Upper lobe of right lung (tissue), 1 donor: Measurements from ENCODE around the gene RHBDF2. TPM values are rescaled to one million over a fixed set of nuclear protein-coding genes. Genes with fewer than 3 reads are reported as not detected.

ENCODE experiments used
- ATAC-seq: fragments of 200-7000 bp; cut with Tn5 transposase; one replicate; pipeline ENCODE4 v1.9.1; 2020; ENCODE audit warnings: mild to moderate bottlenecking, moderate library complexity
- DNase-seq: peaks from one replicate; pipeline ENCODE4 v3.0.0-alpha.2; 2020
- H3K27ac ChIP-seq: fragments of 200-600 bp; one replicate; pipeline ENCODE4 v1.8.0; 2022
- H3K27me3 ChIP-seq: fragments of 200-600 bp; one replicate; pipeline ENCODE4 v1.8.0; 2022; ENCODE audit warnings: mild to moderate bottlenecking
- H3K36me3 ChIP-seq: fragments of 200-600 bp; one replicate; pipeline ENCODE4 v1.8.0; 2022
- H3K4me1 ChIP-seq: fragments of 200-600 bp; one replicate; pipeline ENCODE4 v1.8.0; 2022
- H3K4me3 ChIP-seq: fragments of 200-600 bp; one replicate; pipeline ENCODE4 v1.8.0; 2022; ENCODE audit warnings: mild to moderate bottlenecking
- H3K9me3 ChIP-seq: fragments of 200-600 bp; one replicate; pipeline ENCODE4 v1.8.0; 2022
- intact Hi-C: fragments of 100-400 bp; cut with DNase I; formaldehyde crosslinking; loops from one replicate; pipeline ENCODE4 v1.11.0; 2022
- total RNA-seq: library from RNA; stranded (reverse); fragmentation: NEBNext Ultra II Directional; extraction: Animal tissue kit (Norgen Biotek cat#: 25700); gene quantifications from one replicate; pipeline ENCODE4 v1.2.1, GENCODE V29; 2021
- TF ChIP-seq, protein P1 (sequence below): fragments of 200-600 bp; IDR thresholded peaks from one replicate; pipeline ENCODE4 v1.8.0; 2022; ENCODE audit warnings: antibody characterized with exemption
- donor health status: DM: no; HTN: yes; CAD: no; lungs with severe emphysema.

RHBDF2 gene
- total RNA-seq, 1 donor from 2014 or later: 46.4 TPM

- H3K27ac ChIP-seq: no peak overlapping the region
- H3K36me3 ChIP-seq: peaks cover 14% of the 10 kb centered on the region
- intact Hi-C loops: no loop called here
- TF ChIP-seq, protein P1, sequence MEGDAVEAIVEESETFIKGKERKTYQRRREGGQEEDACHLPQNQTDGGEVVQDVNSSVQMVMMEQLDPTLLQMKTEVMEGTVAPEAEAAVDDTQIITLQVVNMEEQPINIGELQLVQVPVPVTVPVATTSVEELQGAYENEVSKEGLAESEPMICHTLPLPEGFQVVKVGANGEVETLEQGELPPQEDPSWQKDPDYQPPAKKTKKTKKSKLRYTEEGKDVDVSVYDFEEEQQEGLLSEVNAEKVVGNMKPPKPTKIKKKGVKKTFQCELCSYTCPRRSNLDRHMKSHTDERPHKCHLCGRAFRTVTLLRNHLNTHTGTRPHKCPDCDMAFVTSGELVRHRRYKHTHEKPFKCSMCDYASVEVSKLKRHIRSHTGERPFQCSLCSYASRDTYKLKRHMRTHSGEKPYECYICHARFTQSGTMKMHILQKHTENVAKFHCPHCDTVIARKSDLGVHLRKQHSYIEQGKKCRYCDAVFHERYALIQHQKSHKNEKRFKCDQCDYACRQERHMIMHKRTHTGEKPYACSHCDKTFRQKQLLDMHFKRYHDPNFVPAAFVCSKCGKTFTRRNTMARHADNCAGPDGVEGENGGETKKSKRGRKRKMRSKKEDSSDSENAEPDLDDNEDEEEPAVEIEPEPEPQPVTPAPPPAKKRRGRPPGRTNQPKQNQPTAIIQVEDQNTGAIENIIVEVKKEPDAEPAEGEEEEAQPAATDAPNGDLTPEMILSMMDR: no peak
- H3K4me1 ChIP-seq: no peaks in the 10 kb centered on the region
- H3K27me3 ChIP-seq: no peaks in the 10 kb centered on the region
- no peak for DNase-seq
- no peak overlapping the region for H3K4me3 ChIP-seq
- no peaks in the 10 kb centered on the region for H3K9me3 ChIP-seq
- no peak for ATAC-seq
These were observed 21.6 kb downstream of the RHBDF2 start for GRCh38 chr17:76479515-76480060.

DNA sequence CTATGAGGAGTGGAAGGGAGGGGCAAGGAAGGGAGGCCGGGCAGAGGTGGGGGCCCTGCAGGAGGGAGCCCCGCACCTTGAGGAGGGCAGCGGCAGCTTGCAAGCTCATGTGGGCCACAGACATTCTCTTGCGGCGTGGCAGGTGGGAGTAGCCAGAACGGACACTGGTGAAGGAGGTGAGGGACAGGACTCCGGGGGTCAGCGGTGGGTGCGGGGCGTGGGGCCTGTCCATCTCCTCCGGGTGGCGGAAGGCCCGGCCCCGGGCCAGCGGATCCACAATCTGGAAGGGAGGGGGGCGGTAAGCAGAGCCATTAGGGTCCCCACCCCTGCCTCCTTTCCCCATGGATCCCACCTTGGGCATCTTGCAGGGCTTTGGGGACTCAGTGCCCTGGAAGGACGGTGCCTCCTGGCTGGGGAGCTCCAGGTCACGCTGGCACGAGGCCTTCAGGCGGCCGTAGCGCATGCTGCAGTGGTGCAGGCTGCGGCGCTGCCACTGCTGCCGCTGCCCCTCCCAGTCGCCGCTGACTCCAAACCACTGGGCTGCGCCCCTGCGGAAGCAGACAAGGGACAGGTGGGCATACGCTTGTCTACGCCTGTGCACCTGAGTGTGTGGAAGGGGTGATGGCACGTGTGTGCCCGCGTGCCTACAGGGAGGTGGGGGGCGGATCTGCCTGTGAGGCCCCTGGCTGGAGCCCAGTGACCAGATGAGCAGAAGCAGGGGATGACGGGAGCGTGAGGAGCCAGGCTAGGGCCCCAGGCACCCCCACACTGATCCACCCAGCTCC lies 22.3 kb downstream of the RHBDF2 start:
- Histone ChIP-seq H3K36me3 (peaks cover 21% of the 10 kb centered on the region), H3K4me3 (no peak overlapping the region), H3K27ac (no peak overlapping the region), H3K27me3 (no peaks in the 10 kb centered on the region), H3K9me3 (no peaks in the 10 kb centered on the region), H3K4me1 (no peaks in the 10 kb centered on the region)
- TF ChIP-seq, protein P1: no peak
- DNase-seq (peak; percentile 43), ATAC-seq (no peak)
- intact Hi-C loops: no loop called here

GRCh38 chr17:76478097-76478496 lies 23.1 kb downstream of the RHBDF2 start:
- Histone ChIP-seq H3K27ac (no peak overlapping the region), H3K27me3 (no peaks in the 10 kb centered on the region), H3K36me3 (peaks cover 29% of the 10 kb centered on the region), H3K9me3 (no peaks in the 10 kb centered on the region), H3K4me1 (no peaks in the 10 kb centered on the region), H3K4me3 (no peak overlapping the region)
- no peak for ATAC-seq
- intact Hi-C loops: no loop called here
- no peak for DNase-seq
- TF ChIP-seq, protein P1: no peak

DNA sequence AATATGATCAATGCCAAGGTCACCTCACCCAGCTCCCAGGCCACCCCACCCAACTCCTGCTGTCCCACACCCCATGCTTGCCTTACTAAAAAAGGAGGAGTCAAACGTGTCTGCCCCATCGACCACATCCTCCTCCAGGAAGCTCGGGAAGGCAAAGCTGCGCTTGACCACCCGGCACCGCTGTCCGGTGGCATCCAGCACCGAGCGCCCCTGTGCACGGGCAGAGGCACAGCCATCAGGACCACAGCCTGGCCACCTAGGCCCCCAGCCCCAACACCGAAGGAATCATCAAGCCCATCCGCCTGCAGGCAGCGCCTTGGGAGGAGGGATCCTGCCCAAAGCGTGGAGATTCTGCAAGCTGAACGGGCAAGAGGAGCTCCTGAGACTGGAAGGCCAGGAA lies 23.6 kb downstream of the RHBDF2 start:
- Histone ChIP-seq H3K36me3 (peaks cover 34% of the 10 kb centered on the region), H3K27ac (no peak overlapping the region), H3K4me3 (no peak overlapping the region), H3K9me3 (no peaks in the 10 kb centered on the region), H3K27me3 (no peaks in the 10 kb centered on the region), H3K4me1 (no peaks in the 10 kb centered on the region)
- intact Hi-C loops: no loop called here
- no peak for ATAC-seq
- TF ChIP-seq, protein P1: no peak
- no peak for DNase-seq

DNA sequence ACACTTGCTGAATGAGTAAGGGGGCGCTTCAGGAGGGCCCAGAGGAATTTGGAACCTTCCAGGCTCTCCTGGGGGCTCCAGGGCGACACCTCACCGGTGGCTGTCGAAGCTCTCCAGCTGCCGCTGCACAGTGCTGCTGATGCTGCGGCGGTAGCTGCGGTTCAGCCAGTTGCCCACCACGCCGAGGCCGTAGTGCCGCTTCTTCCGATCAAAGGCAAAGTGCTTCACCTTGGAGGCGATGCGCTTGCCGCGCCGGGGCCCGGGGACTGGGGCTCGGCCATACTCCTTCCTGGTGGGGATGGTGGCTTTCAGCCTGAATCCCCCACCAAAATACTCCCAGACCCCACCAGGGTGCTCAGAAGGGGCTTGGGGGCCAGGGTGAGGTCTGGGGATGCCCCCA lies 24.5 kb downstream of the RHBDF2 start:
- DNase-seq: no peak
- Histone ChIP-seq H3K9me3 (no peaks in the 10 kb centered on the region), H3K27ac (no peak overlapping the region), H3K4me1 (no peaks in the 10 kb centered on the region), H3K27me3 (no peaks in the 10 kb centered on the region), H3K36me3 (peaks cover 43% of the 10 kb centered on the region), H3K4me3 (no peak overlapping the region)
- no peak for ATAC-seq
- TF ChIP-seq, protein P1: no peak
- intact Hi-C loops: no loop called here
